NCI-H1436 (cell line): ENCODE results near the gene NASP.

ENCODE experiments used
- DNase-seq: peaks from one replicate; lab custom pipeline; 2025; lab: John Stamatoyannopoulos, UW

The NASP gene

GRCh38 chr1:45619149-45619921, 35.5 kb downstream of the NASP start:
- DNase-seq = no peak

GRCh38 chr1:45620588-45621500, 37.0 kb downstream of the NASP start:
- DNase-seq = no peak

GRCh38 chr1:45621501-45621836, 37.6 kb downstream of the NASP start:
- DNase-seq = no peak

GRCh38 chr1:45621895-45622523, 38.2 kb downstream of the NASP start:
- no peak for DNase-seq

- no peak for DNase-seq
These were observed 38.9 kb downstream of the NASP start for GRCh38 chr1:45622524-45623394.

- DNase-seq = no peak
These were observed 40.1 kb downstream of the NASP start, which contains the start of gene CCDC17 for GRCh38 chr1:45623972-45624371. CCDC17 (minus strand) TSS chr1:45624054; CDS start chr1:45623909, 145 bp downstream.

GRCh38 chr1:45629035-45629434, 45.2 kb downstream of the NASP start:
- DNase-seq = no peak

GRCh38 chr1:45630429-45630828, 46.6 kb downstream of the NASP start:
- DNase-seq = no peak

- DNase-seq = no peak
These were observed 51.4 kb downstream of the NASP start for GRCh38 chr1:45635211-45635610.

- no peak for DNase-seq
These were observed 56.5 kb downstream of the NASP start for GRCh38 chr1:45640293-45640692.

GRCh38 chr1:45643321-45643720, 59.5 kb downstream of the NASP start:
- no peak for DNase-seq

- DNase-seq = no peak
These were observed 60.1 kb downstream of the NASP start for GRCh38 chr1:45643978-45644377.

GRCh38 chr1:45644661-45645060, 60.8 kb downstream of the NASP start:
- DNase-seq = no peak

GRCh38 chr1:45647248-45648021, 63.6 kb downstream of the NASP start:
- DNase-seq = no peak

- DNase-seq = no peak
These were observed 70.9 kb downstream of the NASP start for GRCh38 chr1:45654540-45655280.

GRCh38 chr1:45656573-45657226, 72.9 kb downstream of the NASP start:
- DNase-seq = no peak

GRCh38 chr1:45658171-45658570, 74.3 kb downstream of the NASP start:
- no peak for DNase-seq

- no peak for DNase-seq
These were observed 75.4 kb downstream of the NASP start for GRCh38 chr1:45659222-45659621.

- DNase-seq = no peak
These were observed 76.5 kb downstream of the NASP start for GRCh38 chr1:45660336-45660735.

- no peak for DNase-seq
These were observed 83.0 kb downstream of the NASP start for GRCh38 chr1:45666836-45667235.
